GM19025 (cell line): ENCODE data around the gene COP1.

Experiments used
- ATAC-seq: cut with Tn5 transposase; IDR thresholded peaks from one replicate; pipeline ENCODE4 v1.9.1; 2021; ENCODE audit warnings: mild to moderate bottlenecking, low read depth, moderate library complexity; ENCODE audit not compliant: unreplicated experiment

Gene COP1

DNA sequence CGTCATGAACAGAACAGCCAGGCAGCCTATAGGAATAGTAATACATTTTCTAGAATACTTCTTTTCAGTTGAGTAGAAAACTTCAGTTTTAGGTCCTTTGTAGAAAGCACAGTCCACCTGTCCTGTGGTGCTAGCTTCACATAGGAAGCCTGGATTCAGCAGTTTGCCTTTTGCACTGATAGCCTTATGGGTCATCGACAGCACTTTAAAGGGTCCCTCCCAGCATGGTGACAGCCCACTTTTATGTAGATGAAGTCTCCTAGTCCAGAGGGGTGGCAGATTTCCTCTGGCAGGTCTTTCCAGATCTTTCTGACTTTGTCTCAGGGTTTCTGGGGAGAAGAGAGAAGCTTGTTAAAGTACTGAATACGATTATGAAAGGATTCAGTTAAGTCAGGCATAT, 302.3 kb downstream of the COP1 start:
- ATAC-seq: no peak

DNA sequence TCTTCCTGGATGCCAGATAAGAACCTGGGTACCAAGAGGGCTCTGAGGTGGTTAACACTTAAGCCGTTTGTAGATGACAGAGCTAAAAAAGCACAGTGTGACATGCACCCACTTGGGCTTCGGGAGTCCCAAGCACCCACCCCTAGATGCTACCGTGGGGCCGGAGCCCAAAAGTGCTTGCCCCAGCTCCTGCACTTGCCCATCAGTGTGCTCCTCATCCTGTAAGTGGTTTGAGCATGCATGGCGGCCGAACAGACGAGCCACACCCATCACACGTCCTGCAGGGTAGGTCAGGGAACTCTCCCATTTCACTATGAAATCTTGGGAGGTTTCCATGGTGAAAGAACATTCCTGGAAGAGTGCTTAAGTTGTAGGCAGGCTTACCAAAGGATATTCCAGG, 304.8 kb downstream of the COP1 start:
- no peak for ATAC-seq

DNA sequence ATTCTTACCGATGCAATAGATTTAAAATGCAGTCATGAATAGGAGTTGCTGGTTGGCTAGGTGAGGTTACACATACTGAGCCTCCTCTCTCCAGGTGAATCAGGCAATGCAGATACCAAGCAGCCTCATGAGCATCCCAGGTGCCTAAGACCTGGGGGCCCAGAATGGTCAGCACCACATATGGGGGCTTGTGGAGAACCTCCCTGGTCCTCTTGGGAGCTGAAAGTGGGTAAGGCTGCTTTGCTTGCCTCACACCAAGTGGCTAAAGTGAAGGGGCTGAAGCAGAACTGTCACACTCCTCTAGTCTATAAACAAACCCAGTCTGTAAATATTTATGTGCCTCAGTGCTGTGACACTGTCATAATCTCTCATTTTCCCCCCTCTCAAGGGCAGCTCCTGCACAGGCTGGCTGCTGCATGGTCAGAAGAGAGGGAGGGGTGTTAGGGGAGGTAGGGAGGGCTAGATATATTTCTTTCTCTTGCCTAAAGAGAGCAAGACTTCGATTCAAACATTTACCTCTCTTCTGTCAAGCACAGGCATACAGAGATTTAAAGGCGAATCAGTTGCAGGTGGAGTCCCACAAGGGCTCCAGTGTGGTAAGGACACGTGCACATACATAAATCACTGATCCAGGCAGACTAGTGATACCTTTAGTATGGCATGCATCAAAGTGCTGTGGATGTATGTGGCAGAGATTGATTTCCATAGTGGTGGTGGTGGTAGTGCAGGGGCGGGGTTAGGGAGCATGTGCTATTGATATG, 305.8 kb downstream of the COP1 start:
- no peak for ATAC-seq

DNA sequence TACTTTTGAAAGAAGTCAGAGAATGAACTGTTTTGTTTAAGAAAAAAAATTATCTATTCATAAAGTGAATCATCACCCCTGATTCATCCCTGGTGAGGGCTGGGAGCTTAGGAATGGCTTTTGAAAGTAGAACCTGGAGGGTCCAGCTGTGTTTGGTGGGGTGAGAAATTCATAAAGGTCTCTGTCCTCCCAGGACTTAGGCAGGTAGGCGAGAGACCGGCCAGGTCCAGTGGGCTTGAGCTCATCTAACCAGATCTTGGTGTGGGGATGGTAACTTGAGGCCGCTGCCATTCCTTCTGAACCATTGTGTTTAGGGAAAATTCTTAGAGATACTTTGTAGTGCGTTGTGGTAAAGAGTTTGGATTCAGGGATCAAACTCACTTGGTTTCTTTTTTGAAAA, 306.9 kb downstream of the COP1 start:
- no peak for ATAC-seq

DNA sequence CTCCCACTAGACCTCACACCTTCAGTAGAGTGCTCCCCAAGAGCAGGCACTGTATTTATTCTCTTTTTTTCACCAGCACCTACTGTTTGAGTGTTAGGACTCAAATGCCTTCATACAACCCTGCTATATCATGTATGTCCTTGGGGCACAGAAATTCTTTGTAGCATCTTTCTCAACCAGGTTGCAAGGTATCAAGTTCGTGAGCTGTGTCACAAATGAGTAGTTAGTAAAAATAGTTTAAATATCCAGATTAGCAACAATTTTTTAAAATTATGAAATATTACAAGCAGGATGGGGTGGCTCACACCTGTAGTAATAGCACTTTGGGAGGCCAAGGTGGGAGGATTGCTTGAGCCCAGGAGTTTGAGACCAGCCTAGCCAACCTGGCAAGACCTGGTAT, 311.1 kb downstream of the COP1 start:
- ATAC-seq: no peak
